Smooth muscle cell of the brain vasculature (primary cell): ENCODE measurements around the gene TMPRSS9.

ENCODE experiments used
- DNase-seq: peaks from one replicate; pipeline ENCODE4 v3.0.0-alpha.2; 2012; ENCODE audit warnings: low read depth, low spot score

The TMPRSS9 gene

DNA sequence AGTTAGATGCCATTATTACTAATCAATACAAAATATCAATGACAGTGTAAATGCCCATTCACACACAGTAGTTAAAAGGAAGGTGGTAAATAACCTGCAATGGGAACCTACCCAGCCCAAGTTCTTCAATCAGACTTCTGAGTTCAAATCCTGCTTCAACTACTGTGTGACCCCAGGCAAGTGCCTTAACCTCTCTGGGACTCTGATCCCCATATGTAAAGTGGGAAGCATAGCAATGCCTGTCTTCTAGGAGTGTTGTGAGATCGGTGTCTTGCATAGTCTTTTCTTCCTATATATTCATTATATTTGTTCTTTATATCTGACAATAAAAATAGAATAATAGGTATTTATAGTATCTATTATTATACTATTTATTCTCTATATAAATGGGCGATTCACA, 60.4 kb downstream of the TMPRSS9 start:
- DNase-seq, result no peak

- no peak for DNase-seq
These were observed 61.7 kb downstream of the TMPRSS9 start for GRCh38 chr19:2421581-2422306.

DNA sequence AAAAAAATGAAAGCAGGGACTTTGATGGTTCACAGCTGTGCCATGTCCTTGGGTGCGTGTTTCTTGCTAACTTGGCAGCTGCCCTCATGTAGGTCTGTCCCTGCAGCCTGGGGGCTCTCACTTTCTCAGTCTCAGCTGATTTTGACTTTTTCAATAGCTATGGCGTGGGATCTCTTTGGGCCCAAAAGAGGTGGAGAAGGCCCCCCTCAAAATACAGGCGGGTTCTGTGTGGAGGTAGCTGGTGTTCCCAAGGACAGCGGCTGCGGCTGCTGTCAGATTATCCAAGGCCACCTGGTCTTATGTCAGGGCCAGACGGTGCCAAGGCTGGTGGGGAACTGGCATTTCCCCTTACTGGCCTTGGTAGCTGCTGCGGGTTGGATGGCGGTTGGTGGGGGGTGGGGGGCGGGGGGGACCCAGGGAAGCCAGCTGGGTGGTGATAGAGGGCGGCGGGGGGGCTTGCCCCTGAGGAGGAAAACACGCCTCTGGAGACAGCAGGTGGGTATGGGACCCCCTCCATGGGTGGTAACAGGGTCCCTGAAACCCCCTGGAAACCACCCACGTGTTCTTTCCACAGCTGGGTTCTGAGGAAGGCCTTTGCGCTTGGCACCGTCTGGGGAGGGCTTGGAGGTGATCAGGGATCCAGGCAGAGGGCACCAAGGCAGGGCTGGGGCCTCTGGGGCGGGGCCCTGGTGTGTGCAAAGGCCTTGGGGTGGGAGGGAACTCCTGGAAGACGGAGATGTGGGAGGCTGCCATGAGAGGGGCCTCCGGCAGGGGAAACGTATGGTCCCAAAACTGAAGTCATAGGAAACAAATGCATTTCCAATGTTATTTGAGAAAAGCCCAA, 63.2 kb downstream of the TMPRSS9 start:
- DNase-seq, result no peak

DNA sequence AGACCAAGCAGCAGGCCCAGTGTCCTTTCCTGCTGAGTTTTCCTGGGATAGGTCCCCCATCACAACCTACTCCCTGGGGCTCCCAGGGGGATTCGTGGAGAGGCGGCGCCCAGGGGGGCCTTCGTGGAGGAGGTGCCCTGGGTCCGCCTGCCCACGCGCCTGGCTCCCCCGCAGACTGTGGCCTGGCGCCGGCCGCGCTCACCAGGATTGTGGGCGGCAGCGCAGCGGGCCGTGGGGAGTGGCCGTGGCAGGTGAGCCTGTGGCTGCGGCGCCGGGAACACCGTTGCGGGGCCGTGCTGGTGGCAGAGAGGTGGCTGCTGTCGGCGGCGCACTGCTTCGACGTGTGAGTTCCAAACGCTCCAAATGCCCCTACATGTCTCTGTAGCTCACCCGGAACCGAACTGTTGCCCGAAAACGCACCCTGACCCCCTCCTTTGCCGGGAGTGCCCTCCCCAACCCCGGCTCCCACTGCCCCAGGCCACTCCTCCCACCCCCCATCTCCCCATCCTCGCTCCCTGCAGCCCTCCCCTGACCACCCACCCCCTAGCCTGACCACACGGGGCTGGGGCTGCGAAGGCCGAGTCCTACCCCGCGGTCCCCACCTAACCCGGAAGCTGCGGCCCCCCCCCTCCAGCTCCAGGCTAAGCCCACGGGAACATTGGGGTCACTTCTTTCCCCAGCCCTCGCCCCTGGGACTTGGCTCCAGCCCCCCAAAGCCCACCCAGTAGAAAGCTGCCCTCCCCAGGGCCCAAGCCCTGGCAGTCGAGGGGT, 64.0 kb downstream of the TMPRSS9 start:
- DNase-seq, result no peak

DNA sequence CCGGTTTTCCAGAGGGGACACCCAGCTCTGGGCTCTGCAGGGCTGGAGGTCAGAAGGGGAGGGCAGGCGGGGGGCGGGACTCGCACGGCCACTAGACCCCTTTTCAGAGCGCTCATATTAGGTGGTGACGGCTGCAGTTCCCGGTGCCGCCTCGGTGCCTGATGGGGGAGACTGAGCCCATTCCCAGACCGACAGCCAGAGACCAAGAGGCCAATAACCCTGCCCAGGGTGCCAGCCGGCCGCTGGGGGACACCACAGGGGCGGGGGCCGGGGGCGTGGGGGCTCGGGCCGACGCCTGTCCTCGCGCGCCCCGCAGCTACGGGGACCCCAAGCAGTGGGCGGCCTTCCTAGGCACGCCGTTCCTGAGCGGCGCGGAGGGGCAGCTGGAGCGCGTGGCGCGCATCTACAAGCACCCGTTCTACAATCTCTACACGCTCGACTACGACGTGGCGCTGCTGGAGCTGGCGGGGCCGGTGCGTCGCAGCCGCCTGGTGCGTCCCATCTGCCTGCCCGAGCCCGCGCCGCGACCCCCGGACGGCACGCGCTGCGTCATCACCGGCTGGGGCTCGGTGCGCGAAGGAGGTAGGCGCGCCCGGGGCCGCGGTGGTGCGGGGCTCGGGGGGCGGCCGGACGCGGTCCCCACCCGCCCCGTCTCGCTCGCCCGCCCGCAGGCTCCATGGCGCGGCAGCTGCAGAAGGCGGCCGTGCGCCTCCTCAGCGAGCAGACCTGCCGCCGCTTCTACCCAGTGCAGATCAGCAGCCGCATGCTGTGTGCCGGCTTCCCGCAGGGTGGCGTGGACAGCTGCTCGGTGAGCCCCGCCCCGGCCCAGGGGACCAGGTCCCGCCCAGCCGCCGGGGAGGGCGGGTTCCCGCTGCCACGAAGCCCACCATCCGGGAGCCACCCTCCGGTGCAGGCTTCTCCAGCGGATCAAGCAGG, 64.9 kb downstream of the TMPRSS9 start:
- DNase-seq, result no peak

GRCh38 chr19:2425622-2426581, 65.8 kb downstream of the TMPRSS9 start:
- no peak for DNase-seq

DNA sequence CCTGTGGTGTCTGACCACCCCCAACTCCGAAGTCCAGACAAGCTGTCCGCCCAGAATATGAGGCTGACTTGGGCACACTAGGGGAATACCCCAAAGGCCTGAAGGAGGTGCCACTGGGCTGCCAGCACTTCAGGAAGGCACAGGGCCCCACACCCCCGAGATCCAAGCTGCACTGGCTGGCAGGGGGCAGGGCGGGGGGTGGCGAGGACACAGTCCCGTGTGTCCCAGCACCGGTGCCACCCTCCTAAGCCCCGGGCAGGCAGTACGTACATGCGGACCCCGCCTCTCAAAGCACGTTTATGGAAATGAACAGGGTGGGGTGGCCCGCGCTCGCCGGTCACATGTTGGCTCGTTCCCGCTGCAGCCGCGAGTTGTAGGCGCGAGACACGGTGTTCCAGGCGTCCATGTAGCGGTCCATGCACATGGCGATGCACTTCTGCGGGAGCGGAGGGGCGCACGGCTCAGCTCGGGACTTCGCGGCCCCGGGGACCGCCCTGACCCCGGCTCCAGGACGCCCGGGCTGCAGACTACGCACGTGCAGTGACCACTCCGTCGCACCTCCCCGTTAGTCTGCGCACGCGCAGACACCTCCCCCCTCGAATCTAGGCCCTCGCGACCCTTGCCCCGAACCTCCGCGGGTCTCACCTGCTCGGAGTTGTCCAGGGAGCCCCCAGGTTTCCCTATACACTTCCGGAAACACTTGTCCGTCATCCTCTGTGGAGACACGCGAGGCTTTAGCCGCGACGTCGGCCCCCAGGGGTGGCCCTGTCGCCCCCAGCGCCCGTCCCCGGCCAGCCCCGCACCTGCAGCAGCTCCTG, 66.8 kb downstream of the TMPRSS9 start:
- no peak for DNase-seq

DNA sequence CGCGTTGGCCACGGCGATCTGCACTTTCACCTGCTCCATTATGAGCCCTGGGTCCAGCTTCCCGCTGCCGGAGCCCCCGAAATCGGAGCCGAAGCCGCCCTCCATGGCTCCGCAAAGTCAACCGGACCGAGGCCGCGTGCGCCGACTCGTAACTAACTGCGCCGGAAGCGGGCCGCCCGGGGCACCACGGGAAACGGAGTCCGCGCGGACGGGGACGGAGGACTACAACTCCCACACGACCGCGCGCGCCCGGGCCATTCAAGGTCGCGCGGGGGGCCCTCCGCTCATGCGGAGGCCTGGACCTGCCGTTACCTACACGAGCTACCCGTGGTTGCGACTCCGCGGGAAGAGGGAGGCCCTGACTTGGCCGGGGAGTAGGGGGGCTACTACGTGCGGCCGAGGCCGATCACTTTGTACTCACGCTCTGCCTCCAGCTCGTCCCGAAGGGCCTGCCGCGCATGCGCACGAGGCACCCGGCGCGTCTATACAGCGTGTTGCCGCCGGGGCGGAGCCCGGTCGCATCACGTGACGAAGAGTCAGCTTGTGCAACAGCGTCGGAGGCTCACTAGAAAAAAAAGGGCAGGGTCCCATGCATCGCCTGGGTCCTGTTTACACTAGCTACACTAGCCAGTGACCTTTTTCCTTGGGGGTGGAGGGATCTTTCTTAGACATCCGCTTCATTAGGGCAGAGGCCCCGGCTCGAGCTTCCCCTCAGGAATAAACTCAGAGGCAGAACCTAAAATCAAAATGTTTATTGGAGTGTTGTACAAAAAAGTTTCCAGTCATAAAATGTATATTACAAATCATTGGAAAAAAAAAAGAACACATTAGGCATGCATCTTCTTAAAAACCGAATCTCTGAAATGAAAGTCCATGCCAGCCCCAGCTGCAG, 67.6 kb downstream of the TMPRSS9 start, which contains the start of gene TIMM13:
Gene TIMM13, minus strand, starts transcription at position 158 of the 892 bp plus-strand sequence. Its CDS starts 53 bp downstream, at position 105.
- DNase-seq, result peak; percentile 97

DNA sequence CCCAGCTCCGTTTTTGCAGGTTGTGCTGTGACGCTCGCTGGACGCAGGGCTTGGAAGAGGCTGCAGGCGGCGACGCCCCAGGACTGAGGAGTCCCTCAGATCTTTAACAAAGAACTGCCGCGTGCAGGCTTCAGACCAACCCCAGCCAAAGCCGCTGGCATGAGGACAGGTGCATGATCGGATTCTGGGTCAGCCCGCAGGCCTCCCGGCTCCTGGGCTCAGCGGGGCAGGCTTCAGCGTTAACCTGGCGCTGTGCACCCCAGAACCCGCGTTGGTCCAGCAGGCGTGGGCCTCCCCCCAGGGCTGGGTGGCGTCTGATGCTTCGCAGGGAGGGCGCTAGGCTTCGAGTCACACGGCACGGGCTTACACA, 68.2 kb downstream of the TMPRSS9 start:
- no peak for DNase-seq

GRCh38 chr19:2428756-2429711, 69.0 kb downstream of the TMPRSS9 start:
- no peak for DNase-seq

GRCh38 chr19:2429917-2430535, 70.0 kb downstream of the TMPRSS9 start:
- DNase-seq, result no peak

DNA sequence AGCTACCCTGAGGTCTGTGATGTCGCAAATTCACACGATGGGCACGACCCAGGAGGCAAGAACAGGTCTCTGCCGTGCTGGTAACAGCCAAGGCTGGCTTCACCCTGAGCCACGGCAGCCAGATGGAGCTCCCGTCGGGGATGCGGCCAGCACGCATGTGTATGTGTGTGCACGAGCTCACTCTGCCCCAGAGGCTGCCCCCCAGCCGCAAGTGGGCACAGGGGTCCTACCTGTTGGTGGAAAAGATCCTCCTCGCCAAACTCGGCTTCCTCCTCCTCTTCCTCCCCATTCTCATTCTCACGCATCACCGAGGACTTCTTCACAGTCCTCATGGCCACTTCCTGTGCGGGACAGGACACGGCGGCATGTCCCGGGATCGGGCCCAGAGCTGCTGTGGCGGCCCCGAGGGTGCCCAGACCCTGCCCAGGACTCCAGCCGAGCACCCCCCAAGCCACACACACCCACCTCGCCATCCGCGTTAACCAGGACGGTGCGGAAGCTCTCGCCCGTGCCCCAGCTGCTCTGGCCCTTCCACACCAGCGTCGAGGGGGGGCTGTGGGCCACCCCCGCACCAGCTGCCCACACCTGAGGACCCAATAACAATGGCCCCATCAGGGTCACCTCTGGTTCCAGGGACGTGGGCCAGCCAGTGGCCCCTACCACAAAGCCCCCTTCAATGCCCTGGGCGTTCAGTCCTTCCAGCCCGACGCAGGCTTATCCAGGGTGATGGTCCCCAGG, 71.4 kb downstream of the TMPRSS9 start:
- DNase-seq, result no peak

DNA sequence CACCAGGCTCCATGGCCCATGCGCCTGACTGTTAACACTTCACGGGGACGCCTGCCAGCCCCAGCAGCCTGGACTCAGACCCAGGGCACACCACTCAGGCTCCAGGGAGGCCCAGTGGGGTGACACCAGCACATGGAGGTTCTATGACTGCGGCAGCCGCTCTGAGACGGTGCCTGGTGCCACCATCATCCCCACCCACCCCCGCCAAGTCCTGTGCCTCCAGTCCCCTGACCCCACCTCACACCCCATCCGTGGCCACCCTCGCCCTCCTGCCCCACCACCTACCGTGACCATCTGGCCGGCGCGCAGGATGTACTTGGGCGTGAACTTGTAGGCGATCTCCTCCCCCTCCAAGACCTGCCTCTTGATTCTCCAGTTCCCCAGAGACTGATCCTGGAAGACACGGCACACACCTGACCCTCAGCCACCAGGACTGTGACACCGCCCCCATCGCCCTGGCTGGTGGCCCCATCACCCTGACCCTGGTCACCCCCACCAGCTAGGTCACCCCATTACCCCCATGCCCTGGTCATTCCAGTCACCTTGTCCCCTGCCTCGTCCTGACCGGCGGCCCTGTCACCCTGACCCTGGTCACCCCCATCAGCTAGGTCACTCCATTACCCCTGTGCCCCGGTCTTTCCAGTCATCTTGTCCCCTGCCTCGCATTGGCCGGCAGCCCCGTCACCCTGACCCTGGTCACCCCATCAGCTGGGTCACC, 72.2 kb downstream of the TMPRSS9 start:
- no peak for DNase-seq

DNA sequence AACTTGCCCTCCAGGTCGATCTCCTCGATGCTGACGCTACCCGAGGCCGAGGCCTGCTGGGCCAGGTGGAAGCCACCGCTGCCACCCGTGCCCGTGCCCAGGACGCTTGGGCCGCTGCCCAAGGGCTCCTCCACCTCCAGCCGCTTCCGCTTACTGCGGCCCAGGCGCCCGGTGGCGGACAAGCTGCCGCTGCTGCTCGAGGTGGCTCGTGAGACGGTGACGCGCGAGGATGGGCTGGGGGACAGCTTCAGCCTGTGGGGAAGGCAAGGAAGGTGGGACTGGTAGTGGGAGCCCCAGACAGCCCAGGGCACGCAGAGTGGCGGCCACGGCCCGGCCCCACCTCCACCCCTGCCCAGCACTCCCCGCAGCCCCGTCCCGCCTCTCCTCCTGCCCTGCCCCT, 73.8 kb downstream of the TMPRSS9 start:
- DNase-seq, result no peak

DNA sequence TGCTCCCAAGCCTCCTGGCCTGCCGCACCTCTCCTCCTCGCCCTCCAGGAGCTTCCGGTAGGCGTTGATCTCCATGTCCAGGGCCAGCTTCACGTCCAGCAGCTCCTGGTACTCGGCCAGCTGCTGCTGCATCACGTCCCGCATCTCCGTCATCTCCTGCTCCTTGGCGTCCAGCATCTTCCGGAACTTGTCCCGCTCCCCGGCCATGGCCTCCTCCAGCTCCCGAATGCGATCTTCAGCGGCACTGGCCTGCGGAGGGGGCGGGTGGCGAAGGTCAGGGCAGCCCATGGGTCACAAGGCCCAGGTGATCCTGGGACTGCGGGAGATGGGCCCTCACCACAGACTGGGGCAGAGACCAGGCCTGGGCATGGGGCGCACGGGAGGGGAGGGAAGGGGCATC, 74.2 kb downstream of the TMPRSS9 start:
- DNase-seq, result no peak
